Measurements from ENCODE around the gene KLHL21. TPM values are rescaled to one million over a fixed set of nuclear protein-coding genes. Genes with fewer than 3 reads are reported as not detected.

Gene KLHL21
- total and polyA plus RNA-seq, 9 of the 15 experiments (the other 6 are each of a cell fraction or from before 2014, with no cell fraction given), result 2.1 to 42.1 (median 17.5) TPM

GRCh38 chr1:6601923-6602668, 573 bp downstream of the KLHL21 start (continued):
- TF ChIP-seq ESRRB (CRISPR knock-in tag; IDR thresholded peaks at IDR 0.05; ENCODE audit: borderline replicate concordance) (no peak), TBP (optimal IDR thresholded peaks at IDR 0.05; ENCODE audit: low read depth, low read length) (no peak), SMAD2 (IDR thresholded peaks at IDR 0.05; ENCODE audit: low read depth, low read length) (no peak), FUS (optimal IDR thresholded peaks at IDR 0.05; ENCODE audit: low read depth, low read length) (peak; percentile 82), KDM4B (IDR thresholded peaks at IDR 0.05; ENCODE audit: borderline replicate concordance in 2 of 2, low read depth in 1 of 2) (no peak), MECOM (CRISPR knock-in tag; IDR thresholded peaks at IDR 0.05) (no peak), RFX5 (IDR thresholded peaks at IDR 0.05; ENCODE audit: low read depth, low read length) (no peak), GTF2F1 (IDR thresholded peaks at IDR 0.05; ENCODE audit: low read depth, low read length) (0 out of 2 replicates have a peak, but pooled peaks have one; percentile 53), NELFE (IDR thresholded peaks at IDR 0.05; ENCODE audit: insufficient read depth, insufficient read length) (no peak), HEY1 (CRISPR knock-in tag; IDR thresholded peaks at IDR 0.05; ENCODE audit: borderline replicate concordance) (no peak), MAZ (CRISPR knock-in tag; conservative IDR thresholded peaks at IDR 0.05 in 1 of 2, IDR thresholded peaks at IDR 0.05 in 1 of 2) (peak in 1 of 2 experiments; percentile 10; a peak in 2 of 4 replicates), E2F4 (CRISPR knock-in tag; IDR thresholded peaks at IDR 0.05; ENCODE audit: low read depth) (peak; percentile 78; the same call in 1 of the 2 replicates), CEBPB (tag; IDR thresholded peaks at IDR 0.05) (no peak), HNRNPK (IDR thresholded peaks at IDR 0.05; ENCODE audit: low read depth, low read length, poor library complexity, severe bottlenecking) (peak; percentile 9), IFI16 (CRISPR knock-in tag; IDR thresholded peaks at IDR 0.05) (no peak), GABPB2 (CRISPR knock-in tag; conservative IDR thresholded peaks at IDR 0.05) (no peak), CBX5 (IDR thresholded peaks at IDR 0.05; ENCODE audit: borderline replicate concordance, low read depth) (no peak), POLR2H (tag; IDR thresholded peaks at IDR 0.05; ENCODE audit: low read depth) (no peak), TAL1 (IDR thresholded peaks at IDR 0.05) (no peak), ZNF124 (CRISPR knock-in tag; IDR thresholded peaks at IDR 0.05) (peak; percentile 80; the same call in 1 of the 2 replicates), ZNF561 (CRISPR knock-in tag; conservative IDR thresholded peaks at IDR 0.05) (no peak), FOXJ2 (tag; IDR thresholded peaks at IDR 0.05) (0 out of 2 replicates have a peak, but pooled peaks have one; percentile 61), ZNF3 (CRISPR knock-in tag; IDR thresholded peaks at IDR 0.05) (no peak), NFIX (CRISPR knock-in tag; IDR thresholded peaks at IDR 0.05; ENCODE audit: low read depth) (no peak), ZNF551 (CRISPR knock-in tag; IDR thresholded peaks at IDR 0.05) (no peak)
- TF ChIP-seq, protein P1, sequence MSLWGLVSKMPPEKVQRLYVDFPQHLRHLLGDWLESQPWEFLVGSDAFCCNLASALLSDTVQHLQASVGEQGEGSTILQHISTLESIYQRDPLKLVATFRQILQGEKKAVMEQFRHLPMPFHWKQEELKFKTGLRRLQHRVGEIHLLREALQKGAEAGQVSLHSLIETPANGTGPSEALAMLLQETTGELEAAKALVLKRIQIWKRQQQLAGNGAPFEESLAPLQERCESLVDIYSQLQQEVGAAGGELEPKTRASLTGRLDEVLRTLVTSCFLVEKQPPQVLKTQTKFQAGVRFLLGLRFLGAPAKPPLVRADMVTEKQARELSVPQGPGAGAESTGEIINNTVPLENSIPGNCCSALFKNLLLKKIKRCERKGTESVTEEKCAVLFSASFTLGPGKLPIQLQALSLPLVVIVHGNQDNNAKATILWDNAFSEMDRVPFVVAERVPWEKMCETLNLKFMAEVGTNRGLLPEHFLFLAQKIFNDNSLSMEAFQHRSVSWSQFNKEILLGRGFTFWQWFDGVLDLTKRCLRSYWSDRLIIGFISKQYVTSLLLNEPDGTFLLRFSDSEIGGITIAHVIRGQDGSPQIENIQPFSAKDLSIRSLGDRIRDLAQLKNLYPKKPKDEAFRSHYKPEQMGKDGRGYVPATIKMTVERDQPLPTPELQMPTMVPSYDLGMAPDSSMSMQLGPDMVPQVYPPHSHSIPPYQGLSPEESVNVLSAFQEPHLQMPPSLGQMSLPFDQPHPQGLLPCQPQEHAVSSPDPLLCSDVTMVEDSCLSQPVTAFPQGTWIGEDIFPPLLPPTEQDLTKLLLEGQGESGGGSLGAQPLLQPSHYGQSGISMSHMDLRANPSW (CRISPR knock-in tag; IDR thresholded peaks at IDR 0.05), result peak; percentile 90
